IMR-90 (cell line): ENCODE results near the gene STXBP2.

ENCODE experiments used
- BHLHE40 ChIP-seq: fragments of 150-350 bp; IDR thresholded peaks from 2 replicates; pipeline ENCODE4 v1.6.1; 2016; ENCODE audit warnings: mild to moderate bottlenecking, low read depth, low read length
- CEBPB ChIP-seq: IDR thresholded peaks from 2 replicates; pipeline ENCODE4 v1.6.1; 2012; ENCODE audit warnings: low read depth, low read length, improper control_type of control experiment
- FOS ChIP-seq: fragments of 150-350 bp; IDR thresholded peaks from 2 replicates; pipeline ENCODE4 v1.6.1; 2016; ENCODE audit warnings: low read depth, low read length
- MAFK ChIP-seq: IDR thresholded peaks from 2 replicates; pipeline ENCODE4 v1.6.1; 2012; ENCODE audit warnings: low read depth, low read length, improper control_type of control experiment
- MAZ ChIP-seq: IDR thresholded peaks from 2 replicates; pipeline ENCODE4 v1.6.1; 2012; ENCODE audit warnings: low read depth, mild to moderate bottlenecking, low read length, improper control_type of control experiment, moderate library complexity, borderline replicate concordance
- MXI1 ChIP-seq: IDR thresholded peaks from 2 replicates; pipeline ENCODE4 v1.6.1; 2012; ENCODE audit warnings: low read depth, mild to moderate bottlenecking, low read length, moderate library complexity, borderline replicate concordance
- POLR2A ChIP-seq: IDR thresholded peaks from 2 replicates; pipeline ENCODE4 v1.6.1; 2012; ENCODE audit warnings: mild to moderate bottlenecking, low read depth, low read length
- RCOR1 ChIP-seq: IDR thresholded peaks from 2 replicates; pipeline ENCODE4 v1.6.1; 2012; ENCODE audit warnings: mild to moderate bottlenecking, low read length, improper control_type of control experiment; ENCODE audit not compliant: insufficient replicate concordance
- RFX5 ChIP-seq: IDR thresholded peaks from 2 replicates; pipeline ENCODE4 v1.8.0; 2012; ENCODE audit warnings: low read depth, mild to moderate bottlenecking, low read length, moderate library complexity
- SMC3 ChIP-seq: fragments of 150-350 bp; IDR thresholded peaks from 2 replicates; pipeline ENCODE4 v1.6.1; 2016; ENCODE audit warnings: low read depth, mild to moderate bottlenecking, antibody characterized with exemption, low read length, moderate library complexity
- TF ChIP-seq, protein P1 (sequence below): conservative IDR thresholded peaks from 2 replicates; pipeline ENCODE4 v1.5.1; 2012; ENCODE audit warnings: mild to moderate bottlenecking, low read depth, low read length, improper control_type of control experiment
- TF ChIP-seq, protein P2 (sequence below): fragments of 150-350 bp; IDR thresholded peaks from 2 replicates; pipeline ENCODE4 v1.6.1; 2016; ENCODE audit warnings: low read depth, mild to moderate bottlenecking, low read length, moderate library complexity, borderline replicate concordance

DNA sequence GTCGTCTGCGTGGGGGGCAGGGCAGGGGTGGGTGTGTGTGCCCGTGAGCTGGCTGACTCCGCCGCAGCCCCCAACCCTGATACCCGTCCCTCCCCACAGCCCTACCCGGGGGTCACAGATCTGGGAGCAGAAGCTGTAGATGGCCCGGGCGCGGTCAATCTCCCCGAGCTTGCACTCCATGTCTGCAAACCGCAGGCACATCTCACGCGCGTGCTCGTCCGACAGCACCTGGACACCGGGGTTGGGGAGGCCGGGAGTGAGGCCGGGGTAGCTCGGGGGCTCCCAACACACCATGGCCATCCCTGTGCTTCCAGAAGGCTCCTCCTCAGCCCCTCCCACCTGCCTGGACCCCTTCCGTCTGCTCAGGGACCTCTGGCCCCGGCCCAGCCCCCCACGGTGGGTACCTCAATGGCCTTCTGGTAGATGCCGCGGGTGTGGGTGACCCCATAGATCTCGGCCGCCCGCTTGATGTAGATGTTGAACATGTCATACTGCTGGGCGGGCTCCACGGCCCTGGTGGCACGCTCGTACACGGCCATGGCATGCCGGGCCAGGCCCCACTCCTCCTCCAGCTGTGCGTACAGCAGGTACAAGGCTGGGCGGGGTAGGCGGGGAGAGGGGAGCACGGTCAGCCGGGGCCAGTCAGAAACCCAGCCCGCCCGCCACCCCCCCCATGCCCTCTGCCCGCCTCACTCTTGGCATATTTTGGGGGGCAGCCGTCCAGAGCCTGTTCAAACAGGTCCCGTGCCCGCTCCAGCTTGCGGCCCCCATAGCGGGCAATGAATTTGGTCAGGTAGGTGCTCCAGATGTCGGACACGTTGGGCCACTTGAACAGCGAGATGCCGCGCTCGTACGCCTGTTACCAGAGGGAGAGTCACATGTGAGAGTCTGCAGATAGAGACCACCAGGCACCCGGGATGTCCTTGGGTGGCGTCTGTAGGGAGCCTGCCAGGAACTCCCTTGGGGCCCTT, 16.2 kb upstream of the STXBP2 start:
- TF ChIP-seq POLR2A = no peak
- TF ChIP-seq, protein P1, sequence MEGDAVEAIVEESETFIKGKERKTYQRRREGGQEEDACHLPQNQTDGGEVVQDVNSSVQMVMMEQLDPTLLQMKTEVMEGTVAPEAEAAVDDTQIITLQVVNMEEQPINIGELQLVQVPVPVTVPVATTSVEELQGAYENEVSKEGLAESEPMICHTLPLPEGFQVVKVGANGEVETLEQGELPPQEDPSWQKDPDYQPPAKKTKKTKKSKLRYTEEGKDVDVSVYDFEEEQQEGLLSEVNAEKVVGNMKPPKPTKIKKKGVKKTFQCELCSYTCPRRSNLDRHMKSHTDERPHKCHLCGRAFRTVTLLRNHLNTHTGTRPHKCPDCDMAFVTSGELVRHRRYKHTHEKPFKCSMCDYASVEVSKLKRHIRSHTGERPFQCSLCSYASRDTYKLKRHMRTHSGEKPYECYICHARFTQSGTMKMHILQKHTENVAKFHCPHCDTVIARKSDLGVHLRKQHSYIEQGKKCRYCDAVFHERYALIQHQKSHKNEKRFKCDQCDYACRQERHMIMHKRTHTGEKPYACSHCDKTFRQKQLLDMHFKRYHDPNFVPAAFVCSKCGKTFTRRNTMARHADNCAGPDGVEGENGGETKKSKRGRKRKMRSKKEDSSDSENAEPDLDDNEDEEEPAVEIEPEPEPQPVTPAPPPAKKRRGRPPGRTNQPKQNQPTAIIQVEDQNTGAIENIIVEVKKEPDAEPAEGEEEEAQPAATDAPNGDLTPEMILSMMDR = no peak
- no peak for TF ChIP-seq MAFK
- TF ChIP-seq SMC3 = no peak
- TF ChIP-seq BHLHE40 = no peak
- no peak for TF ChIP-seq MAZ
- no peak for TF ChIP-seq FOS
- TF ChIP-seq, protein P2, sequence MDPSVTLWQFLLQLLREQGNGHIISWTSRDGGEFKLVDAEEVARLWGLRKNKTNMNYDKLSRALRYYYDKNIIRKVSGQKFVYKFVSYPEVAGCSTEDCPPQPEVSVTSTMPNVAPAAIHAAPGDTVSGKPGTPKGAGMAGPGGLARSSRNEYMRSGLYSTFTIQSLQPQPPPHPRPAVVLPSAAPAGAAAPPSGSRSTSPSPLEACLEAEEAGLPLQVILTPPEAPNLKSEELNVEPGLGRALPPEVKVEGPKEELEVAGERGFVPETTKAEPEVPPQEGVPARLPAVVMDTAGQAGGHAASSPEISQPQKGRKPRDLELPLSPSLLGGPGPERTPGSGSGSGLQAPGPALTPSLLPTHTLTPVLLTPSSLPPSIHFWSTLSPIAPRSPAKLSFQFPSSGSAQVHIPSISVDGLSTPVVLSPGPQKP = no peak
- no peak for TF ChIP-seq MXI1
- TF ChIP-seq CEBPB = no peak
- TF ChIP-seq RCOR1 = no peak
- no peak for TF ChIP-seq RFX5
